C4-2B (cell line): ENCODE measurements around the gene TPPP2.
A peak's percentile ranks its signal among the peaks of the same experiment; 100 is the strongest.

Source experiments
- H3K27ac ChIP-seq: fragments of 450-650 bp; 2 replicates; pipeline ENCODE4 v1.5.1; 2017
- ZFX ChIP-seq: fragments of 450-650 bp; IDR thresholded peaks from 2 replicates; pipeline ENCODE4 v1.6.1; 2017
- TF ChIP-seq, protein P1 (sequence below): fragments of 450-650 bp; conservative IDR thresholded peaks from 2 replicates; pipeline ENCODE4 v1.5.1; 2017; ENCODE audit warnings: mild to moderate bottlenecking

The TPPP2 gene

DNA sequence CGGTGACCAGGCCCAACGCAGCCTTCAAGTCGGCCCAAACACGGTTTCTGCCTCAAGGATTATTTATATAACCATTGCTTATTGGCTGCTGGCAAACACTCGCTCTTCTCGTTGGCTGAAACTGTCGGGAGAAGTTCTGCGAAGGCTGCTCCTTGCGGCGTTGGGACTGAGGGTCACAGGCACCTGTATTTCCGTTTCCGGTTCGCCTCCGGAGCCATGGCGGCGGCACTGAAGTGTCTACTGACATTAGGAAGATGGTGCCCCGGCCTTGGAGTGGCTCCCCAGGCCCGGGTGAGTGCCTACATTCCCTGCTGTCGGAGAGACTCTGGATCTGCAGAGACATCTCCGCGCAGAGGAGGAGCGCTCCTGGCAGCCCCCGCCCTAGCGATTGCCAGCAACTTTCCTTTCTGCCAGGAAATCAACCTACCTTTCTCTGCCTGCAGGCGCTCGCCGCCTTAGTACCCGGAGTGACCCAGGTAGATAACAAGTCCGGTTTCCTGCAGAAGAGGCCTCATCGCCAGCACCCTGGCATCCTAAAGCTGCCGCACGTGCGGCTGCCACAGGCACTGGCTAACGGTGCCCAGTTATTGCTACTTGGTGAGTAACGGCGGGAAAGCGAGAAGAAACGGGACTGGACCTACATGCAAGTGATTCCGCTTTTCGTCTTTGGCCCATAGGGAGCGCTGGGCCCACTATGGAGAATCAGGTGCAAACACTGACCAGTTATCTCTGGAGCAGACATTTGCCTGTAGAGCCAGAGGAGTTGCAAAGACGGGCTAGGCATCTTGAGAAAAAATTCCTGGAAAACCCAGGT is 40.0 kb upstream of the TPPP2 start, which contains the start of gene METTL17:
TSS of gene METTL17 (plus strand) at position 194 of the 814 bp plus-strand sequence. CDS start at position 217, 23 bp downstream.
- TF ChIP-seq, protein P1, sequence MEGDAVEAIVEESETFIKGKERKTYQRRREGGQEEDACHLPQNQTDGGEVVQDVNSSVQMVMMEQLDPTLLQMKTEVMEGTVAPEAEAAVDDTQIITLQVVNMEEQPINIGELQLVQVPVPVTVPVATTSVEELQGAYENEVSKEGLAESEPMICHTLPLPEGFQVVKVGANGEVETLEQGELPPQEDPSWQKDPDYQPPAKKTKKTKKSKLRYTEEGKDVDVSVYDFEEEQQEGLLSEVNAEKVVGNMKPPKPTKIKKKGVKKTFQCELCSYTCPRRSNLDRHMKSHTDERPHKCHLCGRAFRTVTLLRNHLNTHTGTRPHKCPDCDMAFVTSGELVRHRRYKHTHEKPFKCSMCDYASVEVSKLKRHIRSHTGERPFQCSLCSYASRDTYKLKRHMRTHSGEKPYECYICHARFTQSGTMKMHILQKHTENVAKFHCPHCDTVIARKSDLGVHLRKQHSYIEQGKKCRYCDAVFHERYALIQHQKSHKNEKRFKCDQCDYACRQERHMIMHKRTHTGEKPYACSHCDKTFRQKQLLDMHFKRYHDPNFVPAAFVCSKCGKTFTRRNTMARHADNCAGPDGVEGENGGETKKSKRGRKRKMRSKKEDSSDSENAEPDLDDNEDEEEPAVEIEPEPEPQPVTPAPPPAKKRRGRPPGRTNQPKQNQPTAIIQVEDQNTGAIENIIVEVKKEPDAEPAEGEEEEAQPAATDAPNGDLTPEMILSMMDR: peak; percentile 67
- TF ChIP-seq ZFX: peak; percentile 40; the same call in 1 of the 2 replicates
- peak within 1 kb of the TSS; percentile 70 for H3K27ac ChIP-seq

DNA sequence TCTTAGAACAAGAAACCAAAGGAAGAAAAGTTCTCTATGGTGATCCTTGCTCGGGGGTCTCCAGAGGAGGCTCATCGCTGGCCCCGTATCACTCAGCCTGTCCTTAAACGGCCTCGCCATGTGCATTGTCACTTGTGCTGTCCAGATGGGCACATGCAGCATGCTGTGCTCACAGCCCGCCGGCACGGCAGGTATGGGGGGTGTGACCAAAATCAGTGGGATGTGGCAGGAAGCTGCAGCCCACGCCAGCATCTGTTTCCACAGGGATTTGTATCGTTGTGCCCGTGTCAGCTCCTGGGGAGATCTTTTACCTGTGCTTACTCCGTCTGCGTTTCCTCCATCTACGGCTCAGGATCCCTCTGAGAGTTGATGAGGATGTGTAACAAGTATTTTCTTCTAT is 33.5 kb upstream of the TPPP2 start:
- TF ChIP-seq, protein P1: no peak
- no peak for TF ChIP-seq ZFX
- H3K27ac ChIP-seq: no peak overlapping the region

DNA sequence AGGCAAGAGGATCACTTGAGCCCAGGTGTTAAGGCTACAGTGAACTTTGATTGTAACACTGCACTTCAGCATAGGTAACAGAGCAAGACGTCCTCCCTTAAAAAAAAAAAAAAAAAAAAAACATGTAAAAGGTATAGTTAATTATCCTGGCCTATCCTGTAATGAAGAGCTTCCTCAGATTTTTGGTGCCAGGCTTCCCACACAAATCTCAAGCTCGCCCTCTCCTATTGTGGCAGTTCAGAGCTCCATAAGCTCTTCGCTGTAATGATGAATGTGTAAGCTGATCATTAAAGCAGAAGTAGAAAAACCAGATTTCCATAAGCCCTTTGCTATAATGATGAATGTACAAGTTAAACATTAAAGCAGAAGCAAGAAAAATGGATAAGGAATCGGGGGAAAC is 32.9 kb upstream of the TPPP2 start:
- no peak for TF ChIP-seq ZFX
- TF ChIP-seq, protein P1: no peak

DNA sequence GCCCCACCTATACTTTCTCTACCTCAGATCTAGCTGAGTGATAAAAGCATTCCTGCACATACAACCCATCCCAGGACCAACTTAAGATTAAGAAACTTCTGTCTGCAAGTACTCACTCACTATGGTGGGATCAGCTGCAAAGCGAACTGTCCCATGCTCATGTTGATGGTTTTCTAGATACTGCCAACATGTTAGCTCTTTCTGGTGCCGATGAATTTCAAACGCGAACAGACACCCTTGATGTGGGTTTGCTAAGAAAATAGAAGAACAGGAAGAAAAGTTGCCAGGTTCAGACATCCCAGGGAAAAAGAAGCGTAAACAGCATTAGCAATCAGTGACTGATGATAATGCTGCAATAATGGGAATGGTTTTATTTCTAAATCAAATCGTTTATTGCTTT is 32.5 kb upstream of the TPPP2 start:
- H3K27ac ChIP-seq: no peak overlapping the region
- TF ChIP-seq, protein P1: no peak
- TF ChIP-seq ZFX: no peak

More for the DNA sequence above, 32.9 kb upstream of the TPPP2 start:
- H3K27ac ChIP-seq: no peak overlapping the region

DNA sequence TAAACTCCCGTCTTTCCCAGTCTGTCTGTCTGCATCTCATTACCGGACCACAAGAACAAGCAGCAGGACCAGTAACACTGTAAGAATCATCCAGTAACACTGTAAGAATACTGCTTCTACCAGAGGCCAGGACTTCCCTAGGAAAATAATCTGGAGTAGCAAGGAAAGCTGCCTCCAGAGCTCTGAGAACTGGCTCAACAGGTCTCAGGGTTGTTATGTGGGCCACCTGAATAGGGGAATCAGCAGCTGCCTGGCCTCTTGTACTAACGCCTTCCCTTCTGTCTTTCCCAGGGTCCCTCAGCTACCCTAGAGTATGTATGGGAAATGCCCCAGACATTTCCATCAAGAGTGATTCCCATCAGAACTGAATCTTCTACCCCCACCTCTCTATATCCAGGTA is 31.9 kb upstream of the TPPP2 start:
- H3K27ac ChIP-seq: no peak overlapping the region
- TF ChIP-seq ZFX: no peak
- TF ChIP-seq, protein P1: no peak

DNA sequence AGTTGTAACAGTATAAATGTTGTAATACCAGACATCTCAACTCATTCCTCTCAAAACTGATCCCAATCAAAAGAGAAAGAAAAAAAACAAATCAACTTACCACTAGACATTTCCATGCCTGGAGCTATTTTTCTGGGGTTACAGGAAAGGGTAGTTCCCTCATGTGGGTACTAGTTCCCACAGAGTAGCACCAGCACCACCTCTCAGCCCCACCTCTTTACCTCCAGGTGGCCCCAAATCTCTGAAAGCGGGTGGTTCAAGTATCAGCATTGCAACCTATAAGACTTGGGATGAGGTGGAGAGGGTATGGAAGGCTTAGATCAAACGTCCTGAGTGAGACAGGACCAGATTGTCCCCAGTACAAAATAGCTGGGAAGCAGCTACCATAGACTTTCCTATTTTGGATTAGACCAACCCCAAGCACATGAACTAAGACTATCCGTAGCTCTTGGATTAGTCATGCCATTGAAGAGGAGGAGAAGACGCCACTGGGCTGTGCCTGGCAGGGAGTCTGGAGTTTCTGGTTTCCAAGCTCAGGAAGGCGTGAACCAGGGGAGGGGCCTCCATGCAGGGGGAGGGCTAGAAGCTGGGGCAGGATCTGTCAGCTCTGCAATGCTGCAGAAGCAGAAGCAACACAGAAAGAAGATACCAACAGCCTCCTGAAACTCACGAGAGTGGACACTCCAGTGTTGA is 31.2 kb upstream of the TPPP2 start, which contains the start of gene SLC39A2:
TSS of gene SLC39A2 (plus strand) at position 620 of the 693 bp plus-strand sequence. CDS start 154 bp downstream, outside the sequence.
- no peak within 1 kb of the TSS; the same call in 1 of the 2 replicates for H3K27ac ChIP-seq
- TF ChIP-seq, protein P1: no peak
- no peak for TF ChIP-seq ZFX

DNA sequence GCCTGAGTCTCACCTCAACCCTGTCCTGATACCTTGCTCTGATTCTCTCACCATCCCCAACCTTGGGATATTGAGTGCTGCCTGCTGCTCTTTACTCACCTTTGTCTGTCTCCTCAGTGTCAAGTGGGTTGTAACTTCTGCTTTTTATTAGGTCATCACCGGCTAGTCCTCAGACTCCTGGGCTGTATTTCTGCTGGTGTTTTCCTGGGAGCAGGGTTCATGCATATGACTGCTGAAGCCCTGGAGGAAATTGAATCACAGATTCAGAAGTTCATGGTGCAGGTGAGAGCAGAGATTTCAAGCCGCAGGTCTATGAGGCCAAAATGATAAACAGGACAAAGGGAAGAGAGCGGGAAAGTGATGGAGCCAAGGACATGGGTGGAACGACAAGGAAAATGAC is 30.4 kb upstream of the TPPP2 start:
- no peak overlapping the region for H3K27ac ChIP-seq
- TF ChIP-seq, protein P1: no peak
- TF ChIP-seq ZFX: no peak
